ENCODE data around the gene ALDH1L1.

DNA sequence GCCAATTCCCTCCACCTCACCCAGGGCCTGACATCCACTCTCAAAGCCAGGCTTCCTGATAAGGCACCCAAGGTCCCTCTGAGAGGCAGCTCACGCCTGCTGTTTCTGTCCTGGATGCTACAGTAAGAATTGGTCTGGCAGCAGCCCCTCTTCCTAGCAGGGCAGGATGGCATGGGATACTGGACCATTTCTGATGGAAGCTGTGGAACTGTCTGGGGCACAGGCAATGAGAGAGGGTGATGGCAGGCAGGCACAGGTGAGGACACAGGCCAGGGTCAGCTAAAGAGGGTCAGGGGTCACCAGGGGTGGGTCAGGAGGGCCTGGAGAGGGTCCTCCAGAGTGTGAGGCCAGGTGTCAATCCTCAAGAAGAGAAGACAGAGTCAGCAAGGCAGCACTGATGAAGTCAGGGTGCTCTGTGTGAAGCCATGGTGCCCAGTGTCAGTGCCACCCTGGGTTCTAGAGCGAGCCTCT lies 54.6 kb downstream of the ALDH1L1 start:
- no peak for TF ChIP-seq EZH2 (optimal IDR thresholded peaks at IDR 0.05; ENCODE audit: low read depth, low read length)
- TF ChIP-seq, protein P1, sequence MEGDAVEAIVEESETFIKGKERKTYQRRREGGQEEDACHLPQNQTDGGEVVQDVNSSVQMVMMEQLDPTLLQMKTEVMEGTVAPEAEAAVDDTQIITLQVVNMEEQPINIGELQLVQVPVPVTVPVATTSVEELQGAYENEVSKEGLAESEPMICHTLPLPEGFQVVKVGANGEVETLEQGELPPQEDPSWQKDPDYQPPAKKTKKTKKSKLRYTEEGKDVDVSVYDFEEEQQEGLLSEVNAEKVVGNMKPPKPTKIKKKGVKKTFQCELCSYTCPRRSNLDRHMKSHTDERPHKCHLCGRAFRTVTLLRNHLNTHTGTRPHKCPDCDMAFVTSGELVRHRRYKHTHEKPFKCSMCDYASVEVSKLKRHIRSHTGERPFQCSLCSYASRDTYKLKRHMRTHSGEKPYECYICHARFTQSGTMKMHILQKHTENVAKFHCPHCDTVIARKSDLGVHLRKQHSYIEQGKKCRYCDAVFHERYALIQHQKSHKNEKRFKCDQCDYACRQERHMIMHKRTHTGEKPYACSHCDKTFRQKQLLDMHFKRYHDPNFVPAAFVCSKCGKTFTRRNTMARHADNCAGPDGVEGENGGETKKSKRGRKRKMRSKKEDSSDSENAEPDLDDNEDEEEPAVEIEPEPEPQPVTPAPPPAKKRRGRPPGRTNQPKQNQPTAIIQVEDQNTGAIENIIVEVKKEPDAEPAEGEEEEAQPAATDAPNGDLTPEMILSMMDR (IDR thresholded peaks at IDR 0.05; ENCODE audit: low read length), result no peak
